CD4-positive, alpha-beta T cell treated with Interleukin-15 for 1 hour (primary cell): ENCODE data around the gene SERPINE1.
"Not testable (repeated sequence)": the region's sequence is repeated elsewhere in the genome, so short reads cannot be mapped to it uniquely, and the experiment has no call there.

Experiments
- DNase-seq: peaks from one replicate; pipeline ENCODE4 v3.0.0-alpha.2; 2020

Gene SERPINE1

DNA sequence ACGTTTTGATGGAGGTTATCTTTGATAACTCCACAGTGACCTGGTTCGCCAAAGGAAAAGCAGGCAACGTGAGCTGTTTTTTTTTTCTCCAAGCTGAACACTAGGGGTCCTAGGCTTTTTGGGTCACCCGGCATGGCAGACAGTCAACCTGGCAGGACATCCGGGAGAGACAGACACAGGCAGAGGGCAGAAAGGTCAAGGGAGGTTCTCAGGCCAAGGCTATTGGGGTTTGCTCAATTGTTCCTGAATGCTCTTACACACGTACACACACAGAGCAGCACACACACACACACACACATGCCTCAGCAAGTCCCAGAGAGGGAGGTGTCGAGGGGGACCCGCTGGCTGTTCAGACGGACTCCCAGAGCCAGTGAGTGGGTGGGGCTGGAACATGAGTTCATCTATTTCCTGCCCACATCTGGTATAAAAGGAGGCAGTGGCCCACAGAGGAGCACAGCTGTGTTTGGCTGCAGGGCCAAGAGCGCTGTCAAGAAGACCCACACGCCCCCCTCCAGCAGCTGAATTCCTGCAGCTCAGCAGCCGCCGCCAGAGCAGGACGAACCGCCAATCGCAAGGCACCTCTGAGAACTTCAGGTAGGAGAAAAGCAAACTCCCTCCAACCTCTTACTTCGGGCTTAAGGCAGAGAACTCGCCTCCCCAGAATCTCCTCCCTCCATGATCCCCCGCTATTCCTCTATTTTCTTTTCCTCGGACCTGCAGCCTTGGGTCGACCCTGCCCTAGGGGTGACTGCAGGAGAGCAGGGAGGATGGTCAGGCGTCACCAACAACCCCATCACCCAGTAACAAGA is at the start of gene SERPINE1:
SERPINE1 (plus strand) TSS at position 454 of the 809 bp plus-strand sequence. CDS start 1,290 bp downstream, outside the sequence.
- DNase-seq = peak; percentile 78

DNA sequence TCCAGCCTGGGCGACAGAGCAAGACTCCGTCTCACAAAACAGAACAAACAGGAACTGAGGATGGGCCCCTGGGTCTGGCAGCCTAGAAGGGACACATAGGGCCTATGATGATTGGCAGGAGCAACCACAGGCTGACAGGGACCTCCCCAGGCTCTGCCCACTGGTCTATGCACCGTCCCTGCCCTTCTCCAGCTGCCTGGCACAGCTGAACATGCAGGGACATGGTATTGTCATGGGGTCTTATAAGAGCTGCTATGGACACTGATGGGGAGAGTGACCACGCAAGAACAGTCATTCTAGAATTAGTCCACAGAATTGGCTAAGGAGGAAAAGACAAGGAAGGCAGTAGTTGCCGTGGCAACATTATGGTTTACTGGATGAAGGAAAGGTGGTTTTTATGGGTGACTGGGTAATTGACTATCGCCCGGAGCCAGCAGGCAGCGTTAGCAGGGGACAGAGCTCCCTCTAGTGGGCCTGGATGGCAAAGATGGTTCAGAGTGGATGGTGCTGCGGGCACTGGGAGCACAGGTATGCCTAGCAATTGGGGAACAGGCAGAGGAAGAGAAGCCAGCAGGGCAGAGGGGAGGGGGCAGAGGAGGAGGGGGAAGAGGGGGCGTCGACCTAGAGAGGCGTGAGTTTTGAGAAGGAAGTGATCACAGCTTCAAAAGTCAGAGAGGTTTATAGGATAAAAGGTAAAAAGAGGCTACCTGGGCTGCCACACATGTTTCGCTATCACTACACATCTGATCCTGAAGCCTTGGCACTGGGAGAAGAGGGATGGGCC is 49.4 kb upstream of the SERPINE1 start:
- peak; percentile 79 for DNase-seq

DNA sequence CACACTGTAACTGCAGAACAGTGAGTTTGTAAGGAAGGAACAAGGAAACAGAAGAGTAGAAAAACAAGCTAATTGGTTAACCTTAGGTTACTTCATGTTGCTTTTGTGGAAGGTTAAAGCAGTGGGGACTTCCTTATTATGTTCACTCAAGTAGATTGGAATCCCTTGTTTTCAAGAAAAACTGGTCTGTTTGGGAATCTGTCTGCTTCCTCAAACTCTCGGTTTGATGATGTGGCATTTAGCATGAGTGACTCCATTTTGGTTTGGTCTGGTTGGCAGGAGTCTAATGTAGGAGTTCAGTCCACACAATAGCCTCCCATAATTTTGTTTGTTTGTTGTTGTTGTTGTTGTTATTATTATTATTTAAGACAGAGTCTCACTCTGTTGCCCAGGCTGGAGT is 45.5 kb upstream of the SERPINE1 start:
- DNase-seq = no peak

DNA sequence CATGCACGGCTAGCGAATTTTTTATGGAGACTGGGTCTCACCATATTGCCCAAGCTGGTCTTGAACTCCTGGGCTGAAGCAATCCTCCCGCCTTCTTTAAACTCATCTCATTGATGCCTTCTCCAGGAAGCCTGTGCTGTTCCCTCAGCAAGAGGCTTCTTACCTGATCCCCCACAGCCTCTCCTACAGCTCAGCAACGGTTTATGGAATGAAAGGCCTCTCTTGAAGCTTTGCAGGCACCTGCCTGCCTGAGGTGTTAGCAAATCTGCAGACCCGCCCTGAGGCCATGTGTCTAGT is 42.1 kb upstream of the SERPINE1 start:
- no peak for DNase-seq

DNA sequence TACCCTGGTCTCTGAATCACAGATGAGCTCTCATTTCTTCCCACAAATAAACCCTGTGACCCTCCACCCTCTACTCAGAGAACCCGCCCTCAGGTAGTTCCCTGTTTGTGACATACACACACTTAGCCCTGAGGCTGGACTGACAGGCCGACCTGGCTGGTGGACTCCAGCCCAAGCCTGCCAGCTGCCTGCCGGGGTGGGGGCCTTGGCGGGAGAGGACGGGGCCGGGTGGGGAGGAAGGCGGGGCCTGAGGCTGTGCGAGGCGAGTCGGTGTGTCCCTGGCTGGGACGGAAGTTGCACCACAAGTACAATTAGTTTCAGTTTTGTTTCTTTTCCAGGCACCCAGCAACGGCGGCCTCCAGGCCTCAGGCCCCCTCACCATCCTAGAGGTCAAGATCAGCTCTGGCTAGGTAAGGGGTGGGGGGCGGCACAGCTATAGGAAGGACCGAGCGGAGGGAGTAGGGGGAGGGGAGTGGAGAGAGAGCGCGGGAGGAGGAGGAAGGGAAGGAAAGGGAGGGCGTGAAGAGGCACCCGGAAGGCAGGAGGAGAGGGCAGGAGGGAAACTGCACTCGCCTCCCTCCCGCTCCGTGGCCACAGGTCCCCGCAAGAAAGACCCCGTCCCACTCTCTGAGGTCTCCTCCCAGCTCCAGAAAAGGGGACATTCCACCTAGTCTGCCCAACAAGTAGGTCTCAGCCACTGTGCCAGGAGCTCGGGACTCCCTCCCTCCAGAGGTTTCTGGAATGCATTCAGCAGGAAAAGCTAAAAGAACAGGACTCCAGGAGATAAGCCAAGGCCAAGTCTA is 41.5 kb upstream of the SERPINE1 start, which contains the start of gene TRIM56:
TRIM56 (plus strand) TSS at position 320 of the 803 bp plus-strand sequence. CDS start 1,832 bp downstream, outside the sequence.
- DNase-seq = peak; percentile 79

DNA sequence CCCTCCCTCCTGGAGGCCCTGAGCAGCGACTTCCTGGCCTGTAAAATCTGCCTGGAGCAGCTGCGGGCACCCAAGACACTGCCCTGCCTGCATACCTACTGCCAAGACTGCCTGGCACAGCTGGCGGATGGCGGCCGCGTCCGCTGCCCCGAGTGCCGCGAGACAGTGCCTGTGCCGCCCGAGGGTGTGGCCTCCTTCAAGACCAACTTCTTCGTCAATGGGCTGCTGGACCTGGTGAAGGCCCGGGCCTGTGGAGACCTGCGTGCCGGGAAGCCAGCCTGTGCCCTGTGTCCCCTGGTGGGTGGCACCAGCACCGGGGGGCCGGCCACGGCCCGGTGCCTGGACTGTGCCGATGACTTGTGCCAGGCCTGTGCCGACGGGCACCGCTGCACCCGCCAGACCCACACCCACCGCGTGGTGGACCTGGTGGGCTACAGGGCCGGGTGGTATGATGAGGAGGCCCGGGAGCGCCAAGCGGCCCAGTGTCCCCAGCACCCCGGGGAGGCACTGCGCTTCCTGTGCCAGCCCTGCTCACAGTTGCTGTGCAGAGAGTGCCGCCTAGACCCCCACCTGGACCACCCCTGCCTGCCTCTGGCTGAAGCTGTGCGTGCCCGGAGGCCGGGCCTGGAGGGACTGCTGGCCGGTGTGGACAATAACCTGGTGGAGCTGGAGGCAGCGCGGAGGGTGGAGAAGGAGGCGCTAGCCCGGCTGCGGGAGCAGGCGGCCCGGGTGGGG is 39.4 kb upstream of the SERPINE1 start:
- DNase-seq = no peak

DNA sequence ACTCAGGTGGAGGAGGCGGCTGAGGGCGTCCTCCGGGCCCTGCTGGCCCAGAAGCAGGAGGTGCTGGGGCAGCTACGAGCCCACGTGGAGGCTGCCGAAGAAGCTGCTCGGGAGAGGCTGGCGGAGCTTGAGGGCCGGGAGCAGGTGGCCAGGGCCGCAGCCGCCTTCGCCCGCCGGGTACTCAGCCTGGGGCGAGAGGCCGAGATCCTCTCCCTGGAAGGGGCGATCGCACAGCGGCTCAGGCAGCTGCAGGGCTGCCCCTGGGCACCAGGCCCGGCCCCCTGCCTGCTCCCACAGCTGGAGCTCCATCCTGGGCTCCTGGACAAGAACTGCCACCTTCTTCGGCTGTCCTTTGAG is 38.9 kb upstream of the SERPINE1 start:
- DNase-seq = no peak

DNA sequence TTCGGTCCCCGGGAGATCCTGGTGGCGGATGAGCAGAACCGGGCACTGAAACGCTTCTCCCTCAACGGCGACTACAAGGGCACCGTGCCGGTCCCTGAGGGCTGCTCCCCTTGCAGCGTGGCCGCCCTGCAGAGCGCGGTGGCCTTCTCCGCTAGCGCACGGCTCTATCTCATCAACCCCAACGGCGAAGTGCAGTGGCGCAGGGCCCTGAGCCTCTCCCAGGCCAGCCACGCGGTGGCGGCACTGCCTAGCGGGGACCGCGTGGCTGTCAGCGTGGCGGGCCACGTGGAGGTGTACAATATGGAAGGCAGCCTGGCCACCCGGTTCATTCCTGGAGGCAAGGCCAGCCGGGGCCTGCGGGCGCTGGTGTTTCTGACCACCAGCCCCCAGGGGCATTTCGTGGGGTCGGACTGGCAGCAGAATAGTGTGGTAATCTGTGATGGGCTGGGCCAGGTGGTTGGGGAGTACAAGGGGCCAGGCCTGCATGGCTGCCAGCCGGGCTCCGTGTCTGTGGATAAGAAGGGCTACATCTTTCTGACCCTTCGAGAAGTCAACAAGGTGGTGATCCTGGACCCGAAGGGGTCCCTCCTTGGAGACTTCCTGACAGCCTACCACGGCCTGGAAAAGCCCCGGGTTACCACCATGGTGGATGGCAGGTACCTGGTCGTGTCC is 37.9 kb upstream of the SERPINE1 start:
- DNase-seq = no peak

DNA sequence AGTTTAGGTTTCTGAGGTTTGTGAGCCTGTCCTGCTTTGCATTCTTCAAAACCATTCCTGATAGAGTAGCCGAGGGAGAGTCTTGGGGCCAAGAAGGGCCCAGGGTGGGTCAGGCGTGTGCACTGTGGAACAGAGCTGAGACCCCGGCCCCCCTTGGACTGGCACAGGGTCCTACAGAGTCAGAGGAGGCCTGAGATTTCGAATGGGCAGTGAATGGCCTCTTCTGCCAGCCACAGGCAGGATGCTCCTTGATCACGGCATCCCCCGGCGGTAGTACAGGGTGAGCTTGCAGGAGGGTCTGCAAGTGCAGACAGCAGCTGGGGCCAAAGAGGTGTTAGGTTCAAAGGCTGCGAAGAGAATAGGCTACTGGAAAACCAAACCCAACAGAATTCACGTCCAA is 37.0 kb upstream of the SERPINE1 start:
- no peak for DNase-seq

DNA sequence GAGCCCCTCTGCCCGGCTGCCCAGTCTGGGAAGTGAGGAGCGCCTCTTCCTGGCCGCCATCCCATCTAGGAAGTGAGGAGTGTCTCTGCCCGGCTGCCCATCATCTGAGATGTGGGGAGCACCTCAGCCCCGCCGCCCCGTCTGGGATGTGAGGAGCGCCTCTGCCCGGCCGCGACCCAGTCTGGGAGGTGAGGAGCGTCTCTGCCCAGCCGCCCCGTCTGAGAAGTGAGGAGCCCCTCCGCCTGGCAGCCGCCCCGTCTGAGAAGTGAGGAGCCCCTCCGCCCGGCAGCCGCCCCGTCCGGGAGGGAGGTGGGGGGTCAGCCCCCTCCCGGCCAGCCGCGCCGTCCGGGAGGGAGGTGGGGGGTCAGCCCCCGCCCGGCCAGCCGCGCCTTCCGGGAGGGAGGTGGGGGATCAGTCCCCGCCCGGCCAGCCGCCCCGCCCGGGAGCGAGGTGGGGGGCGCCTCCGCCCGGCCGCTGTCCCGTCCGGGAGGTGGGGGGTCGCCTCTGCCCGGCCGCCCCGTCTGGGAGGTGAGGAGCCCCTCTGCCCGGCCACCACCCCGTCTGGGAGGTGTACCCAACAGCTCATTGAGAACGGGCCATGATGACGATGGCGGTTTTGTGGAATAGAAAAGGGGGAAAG is 34.5 kb upstream of the SERPINE1 start:
- not testable (repeated sequence) for DNase-seq

DNA sequence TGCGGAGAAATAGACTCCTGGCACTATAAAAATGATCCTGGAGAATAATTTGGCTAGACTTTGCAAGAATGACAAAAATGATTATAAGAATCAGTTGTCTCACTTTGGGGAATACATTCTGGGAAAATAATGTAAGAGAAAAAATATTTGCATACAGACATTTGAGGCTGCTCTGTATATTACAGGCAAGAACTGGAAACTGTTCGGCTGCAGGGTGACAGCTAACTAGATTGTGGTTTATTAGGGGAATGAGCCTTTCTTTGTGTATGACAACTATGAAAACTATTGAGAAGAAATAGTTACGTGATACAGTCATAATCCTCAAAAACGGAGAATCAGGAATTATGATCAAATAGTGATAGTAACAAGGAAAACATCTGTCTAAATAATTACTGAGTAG is 33.0 kb upstream of the SERPINE1 start:
- no peak for DNase-seq

DNA sequence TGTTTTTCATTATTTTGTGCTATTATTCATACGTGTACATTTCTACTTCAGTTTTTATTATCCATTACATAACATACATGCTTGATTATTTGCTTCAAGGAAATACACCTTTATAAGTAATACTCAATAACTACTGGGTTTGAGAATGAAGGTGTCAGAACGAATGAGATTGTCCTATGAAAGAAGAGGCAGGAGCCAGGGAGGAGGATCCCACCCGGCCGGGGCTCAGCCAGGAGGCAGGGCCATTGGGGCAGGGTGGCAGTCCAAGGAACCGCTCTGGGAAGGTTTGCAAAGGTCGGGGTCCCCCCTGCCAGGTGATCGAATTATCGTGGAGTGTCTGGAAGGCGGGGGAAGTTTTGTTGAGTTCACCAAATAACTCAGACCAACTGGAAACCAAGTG is 32.5 kb upstream of the SERPINE1 start:
- no peak for DNase-seq

DNA sequence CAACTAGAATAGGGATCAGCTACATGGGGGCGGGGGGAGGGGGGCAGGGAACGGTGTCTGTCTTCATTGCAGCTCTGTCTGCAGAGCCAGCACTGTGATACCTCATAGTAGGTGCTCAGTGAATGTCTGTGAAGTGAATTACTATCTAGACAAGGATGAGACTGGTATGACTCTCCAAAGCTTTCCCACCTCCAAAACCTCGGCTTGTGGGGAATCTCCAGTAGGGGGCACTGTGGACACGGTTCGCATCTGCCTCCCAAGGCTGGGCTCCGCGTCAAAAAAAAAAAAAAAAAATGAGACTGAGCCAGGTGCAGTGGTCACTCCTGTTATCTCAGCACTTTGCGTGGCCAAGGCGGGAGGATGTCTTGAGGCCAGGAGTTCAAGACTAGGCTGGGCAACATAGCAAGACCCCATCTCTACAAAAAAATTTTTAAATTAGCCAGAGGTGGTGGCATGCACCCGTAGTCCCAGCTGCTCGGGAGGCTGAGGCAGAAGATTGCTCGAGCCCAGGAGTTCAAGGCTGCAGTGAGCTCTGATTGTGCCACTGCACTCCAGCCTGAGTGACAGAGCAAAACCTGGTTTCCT is 32.0 kb upstream of the SERPINE1 start:
- no peak for DNase-seq

DNA sequence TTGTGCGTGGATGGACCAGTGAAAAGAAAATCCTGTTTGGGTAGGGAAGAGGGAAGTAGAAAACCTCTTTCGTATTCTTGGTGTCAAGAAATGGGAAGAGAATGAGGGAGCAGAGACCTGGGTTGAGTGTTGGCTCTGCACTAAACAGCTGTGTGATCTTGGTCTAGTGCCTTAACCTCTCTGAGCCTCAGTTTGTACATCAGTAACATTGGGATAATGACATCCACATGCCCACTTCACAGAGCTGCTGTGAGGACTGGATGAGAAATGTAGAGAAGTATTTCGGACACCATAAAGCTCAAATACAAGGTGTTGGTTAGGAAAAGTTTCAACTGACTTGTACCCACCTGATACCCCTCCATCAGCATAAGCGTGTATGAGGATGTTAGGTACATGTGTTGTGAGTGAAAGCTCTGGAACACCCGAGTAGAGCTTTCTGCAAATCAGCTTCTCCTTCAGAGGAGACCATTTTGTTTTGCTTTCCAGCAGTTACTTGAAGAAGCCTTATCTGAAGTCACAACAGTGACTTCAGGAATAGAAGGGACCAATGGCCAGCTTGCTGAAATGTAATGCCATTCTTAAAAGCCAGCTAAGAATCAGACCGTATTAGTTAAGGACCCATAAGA is 30.5 kb upstream of the SERPINE1 start:
- no peak for DNase-seq

DNA sequence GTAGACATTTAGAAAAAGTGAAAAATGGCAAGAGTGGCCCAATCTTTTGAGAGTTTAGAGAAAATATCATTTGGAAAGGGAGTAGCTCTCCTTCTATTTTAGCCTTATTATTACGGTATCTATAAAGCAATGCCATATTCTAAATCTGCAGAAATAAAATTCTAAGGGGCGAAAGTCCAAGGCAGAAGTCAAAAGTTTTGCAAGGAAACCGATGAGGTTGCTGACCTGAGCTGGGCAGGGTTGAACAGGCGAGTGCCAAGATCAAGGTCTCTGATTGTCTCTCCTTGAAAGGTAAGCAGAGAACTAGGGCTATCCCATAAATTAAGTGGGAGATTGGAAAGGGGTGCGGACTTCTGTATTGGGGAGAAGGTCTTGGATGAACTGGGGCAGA is 30.0 kb upstream of the SERPINE1 start:
- no peak for DNase-seq

DNA sequence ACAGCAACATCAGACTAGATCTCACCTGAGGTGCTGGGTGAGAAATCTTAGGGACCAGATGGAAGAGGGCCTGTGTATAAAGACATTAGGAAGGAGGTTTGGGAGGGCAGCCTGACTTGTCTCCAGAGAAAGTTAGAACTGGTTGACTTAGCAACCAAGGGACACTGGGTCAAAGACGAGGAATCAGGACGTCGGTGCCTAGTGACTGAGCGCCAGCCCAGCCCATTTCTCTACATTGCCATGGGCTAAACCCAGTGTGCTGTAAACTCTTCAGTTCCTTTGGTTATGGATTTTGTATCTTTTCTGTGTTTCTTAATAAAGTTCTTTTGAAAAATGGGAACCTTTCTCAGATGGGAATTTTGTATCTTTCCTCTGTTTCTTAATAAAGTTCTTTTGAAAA is 29.3 kb upstream of the SERPINE1 start:
- no peak for DNase-seq

DNA sequence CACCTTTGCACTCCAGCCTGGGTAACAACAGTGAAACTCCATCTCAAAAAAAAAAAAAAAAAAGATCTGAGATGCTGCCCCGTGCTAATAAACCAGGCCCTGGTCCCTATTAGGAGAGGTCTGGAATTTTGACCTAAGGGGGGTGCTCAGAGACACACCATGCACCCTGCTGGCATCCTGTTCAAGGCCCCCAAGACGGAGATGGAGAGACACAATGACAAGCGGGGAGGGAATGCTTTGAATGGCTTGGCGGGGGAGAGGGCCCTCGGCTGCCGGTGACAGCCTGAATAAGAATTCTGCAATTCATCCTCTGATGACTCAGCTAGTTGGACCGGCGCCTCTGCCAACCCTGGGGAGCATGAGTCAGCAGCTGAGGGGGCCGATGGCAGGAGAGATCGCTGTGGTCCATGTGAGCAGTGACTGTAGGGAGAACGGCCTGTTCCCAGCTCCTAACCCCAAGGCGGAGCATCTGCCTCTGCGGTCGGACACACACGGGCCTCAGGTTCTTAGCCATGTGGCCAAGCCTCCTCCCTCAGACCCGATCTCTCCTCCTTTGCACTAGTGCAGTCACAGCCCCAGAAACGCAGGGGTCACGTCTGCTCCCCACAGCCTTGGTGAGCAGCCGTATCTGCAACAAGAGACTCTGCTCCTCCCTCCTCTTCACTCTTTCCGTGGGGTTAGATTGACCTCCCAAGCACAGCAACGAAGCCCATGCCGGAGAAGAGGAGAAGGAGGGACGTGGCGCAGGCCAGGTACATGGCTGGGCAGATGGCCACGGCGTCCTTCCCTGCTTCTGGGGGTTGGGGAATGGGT is 26.7 kb upstream of the SERPINE1 start:
- DNase-seq = peak; percentile 66

DNA sequence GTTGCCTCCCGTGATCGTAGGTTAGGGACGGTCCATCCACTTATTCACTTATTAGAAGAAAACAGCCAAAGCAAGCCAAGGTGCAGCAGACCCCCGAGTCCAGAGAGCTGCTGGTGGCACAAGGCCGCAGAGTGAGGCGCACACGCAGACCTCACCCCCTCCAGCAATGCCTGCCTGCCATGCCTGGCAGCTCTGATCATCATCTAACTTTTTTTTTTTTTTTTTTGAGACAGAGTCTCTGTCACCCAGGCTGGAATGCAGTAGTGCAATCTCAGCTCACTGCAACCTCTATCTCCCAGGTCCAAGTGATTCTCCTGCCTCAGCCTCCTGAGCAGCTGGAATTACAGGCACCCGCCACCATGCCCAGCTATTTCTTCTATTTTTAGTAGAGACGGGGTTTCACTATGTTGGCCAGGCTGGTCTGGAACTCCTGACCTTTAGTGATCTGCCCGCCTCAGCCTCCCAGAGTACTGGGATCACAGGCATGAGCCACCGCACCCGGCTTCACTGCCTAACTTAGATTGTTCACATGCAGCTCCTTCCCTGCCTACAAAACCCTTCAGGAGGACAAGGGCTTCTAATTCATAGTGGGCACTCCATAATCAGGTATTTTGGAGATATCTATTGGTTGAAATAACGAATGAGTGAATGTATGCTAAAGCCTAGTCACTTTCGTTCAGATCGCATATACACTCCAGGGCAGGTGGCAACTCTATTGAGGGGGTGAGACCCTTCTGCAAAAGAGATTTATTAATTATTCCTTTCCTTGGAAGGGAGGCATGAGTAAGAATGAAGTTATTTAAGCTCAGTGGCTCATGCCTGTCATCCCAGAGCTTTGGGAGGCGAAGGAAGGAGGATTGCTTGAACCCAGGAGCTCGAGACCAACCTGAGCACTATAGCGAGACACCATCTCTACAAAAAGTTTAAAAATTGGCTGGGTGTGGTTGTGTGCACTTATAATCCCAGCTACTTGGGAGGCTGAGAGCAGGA is 25.8 kb upstream of the SERPINE1 start:
- no peak for DNase-seq

DNA sequence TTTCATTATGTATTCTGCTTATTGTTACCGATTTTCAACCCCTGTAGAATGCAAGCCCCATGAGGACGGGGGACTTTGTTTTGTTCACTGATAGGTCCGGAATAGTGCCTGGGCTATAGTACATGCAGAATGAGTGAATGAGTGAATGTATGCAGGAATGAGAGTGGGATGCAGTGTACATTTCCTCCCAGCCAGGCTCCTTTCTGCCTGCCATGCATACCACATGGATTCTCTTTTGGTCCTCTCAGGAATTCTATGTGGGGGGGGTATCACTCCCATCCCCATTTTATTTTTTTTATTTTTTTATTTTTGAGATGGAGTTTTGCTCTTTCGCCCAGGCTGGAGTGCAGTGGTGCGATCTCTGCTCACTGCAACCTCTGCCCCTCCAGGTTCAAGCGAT is 24.9 kb upstream of the SERPINE1 start:
- no peak for DNase-seq
